Activated CD4-positive, alpha-beta T cell treated with anti-CD3 and anti-CD28 coated beads, Interleukin-2, amount 50 U/mL, for 1 hour (primary cell): Measurements from ENCODE around the gene SLC19A1.
"Not testable (repeated sequence)": the region's sequence is repeated elsewhere in the genome, so short reads cannot be mapped to it uniquely, and the experiment has no call there.

Source experiments
- DNase-seq: peaks from one replicate; pipeline ENCODE4 v3.0.0-alpha.2; 2020

The SLC19A1 gene

DNA sequence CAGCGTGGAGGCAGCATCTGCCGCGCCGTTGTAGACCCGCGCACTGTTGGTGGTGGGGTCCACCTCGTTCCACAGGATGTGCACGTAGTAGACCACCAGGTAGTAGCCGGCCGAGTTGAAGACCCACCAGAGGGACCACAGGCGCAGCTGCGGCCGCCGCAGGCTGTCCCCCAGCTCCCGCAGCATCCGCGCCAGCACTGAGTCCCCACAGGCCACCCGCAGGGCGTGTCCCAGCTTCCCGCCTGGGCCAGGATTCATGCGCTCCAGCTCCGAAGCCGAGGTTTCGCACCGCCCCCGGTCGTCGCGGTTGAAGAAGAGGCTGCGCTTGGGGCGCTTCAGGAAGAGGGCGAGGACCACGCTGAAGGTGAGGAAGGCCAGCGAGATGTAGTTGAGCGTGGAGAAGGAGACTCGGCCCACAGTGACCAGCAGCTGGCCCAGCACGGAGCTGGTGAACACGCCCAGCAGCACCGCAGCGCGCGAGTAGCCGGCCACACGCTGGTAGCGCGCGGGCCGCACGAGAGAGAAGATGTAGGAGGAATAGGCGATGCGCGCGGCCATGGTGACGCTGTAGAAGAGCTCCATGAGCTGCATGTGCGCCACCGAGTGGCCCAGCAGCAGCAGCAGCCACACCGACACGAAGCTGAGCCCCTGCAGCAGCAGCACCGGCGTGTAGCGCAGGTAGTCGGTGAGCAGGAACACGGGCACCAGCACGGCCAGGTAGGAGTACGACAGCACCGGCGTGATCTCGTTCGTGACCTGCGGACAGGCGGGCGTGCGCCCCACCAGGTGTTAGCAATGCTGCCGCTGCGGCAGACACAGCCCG lies 10.6 kb downstream of the SLC19A1 start:
- no peak for DNase-seq

- DNase-seq, result not testable (repeated sequence)
These were observed 11.2 kb downstream of the SLC19A1 start for GRCh38 chr21:45531114-45531392.

DNA sequence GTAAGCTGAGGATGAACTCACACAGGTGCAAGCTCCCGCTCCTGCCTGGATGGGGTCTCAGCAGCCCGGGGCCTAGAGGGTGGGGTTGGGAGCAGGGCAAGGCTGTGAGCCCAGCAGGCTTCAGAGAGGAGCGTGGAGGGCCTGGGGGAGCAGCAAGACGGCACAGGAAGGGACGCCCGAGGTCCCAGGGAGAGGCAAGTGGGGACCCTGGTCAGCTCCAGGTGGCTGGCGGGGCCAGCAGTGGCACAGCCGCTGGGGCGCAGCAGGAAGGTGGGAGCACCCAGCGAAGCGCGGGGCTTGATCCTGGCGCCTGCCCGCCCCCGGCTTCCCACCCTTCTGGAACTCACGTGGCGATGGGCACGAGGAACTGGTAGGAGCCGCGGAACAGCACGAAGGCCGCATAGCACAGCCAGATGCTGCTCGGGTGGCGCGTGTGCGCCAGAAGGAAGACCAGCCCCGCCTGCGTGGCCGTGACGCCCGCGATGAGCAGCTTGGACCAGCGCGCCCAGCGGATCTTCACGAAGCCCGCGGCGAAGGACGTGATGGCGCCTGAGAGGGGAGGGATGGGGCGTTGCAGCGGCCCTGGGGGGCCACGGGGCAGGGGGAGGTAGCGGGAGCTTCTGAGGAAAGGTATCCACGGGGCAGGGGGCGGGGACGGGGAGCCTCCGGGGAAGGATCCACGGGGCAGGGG lies 11.7 kb downstream of the SLC19A1 start:
- no peak for DNase-seq

GRCh38 chr21:45529785-45530422 lies 12.3 kb downstream of the SLC19A1 start:
- DNase-seq, result no peak

DNA sequence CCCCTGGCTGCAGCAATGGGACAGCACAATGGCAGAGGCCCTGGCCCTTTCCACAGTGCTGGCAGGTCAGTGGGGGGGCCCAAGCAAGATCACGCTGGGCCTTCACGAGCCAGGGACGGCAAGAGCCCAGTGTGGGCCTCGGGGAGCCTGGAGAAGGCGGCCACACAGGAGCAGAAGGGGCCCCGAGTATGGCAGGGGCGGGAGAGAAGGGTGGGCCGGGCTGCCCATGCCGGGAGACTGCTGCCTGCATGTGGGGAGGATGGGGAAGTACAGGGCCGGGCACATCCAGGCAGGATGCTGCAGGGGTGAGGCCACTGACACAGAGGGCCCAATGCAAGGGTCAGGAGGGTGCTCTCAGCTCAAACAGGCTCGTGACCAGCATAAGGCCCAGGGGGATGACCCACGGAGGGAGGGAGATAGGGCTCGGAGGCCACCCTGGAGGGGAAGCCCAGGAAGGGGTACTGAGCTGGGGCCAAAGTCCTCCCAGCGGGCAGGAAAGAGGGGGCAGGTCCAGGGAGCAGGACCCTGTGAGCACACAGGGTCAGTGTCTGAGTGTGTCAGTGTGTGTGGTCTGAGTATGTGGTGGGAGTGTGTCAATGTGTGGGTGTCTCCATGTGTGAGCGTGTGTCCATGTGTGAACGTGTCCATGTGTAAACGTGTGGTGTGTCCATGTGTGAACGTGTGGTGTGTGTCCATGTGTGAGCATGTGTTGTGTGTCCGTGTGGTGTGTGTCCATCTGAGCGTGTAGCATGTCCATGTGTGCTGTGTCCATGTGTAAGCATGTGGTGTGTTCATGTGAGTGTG lies 13.1 kb downstream of the SLC19A1 start:
- no peak for DNase-seq

DNA sequence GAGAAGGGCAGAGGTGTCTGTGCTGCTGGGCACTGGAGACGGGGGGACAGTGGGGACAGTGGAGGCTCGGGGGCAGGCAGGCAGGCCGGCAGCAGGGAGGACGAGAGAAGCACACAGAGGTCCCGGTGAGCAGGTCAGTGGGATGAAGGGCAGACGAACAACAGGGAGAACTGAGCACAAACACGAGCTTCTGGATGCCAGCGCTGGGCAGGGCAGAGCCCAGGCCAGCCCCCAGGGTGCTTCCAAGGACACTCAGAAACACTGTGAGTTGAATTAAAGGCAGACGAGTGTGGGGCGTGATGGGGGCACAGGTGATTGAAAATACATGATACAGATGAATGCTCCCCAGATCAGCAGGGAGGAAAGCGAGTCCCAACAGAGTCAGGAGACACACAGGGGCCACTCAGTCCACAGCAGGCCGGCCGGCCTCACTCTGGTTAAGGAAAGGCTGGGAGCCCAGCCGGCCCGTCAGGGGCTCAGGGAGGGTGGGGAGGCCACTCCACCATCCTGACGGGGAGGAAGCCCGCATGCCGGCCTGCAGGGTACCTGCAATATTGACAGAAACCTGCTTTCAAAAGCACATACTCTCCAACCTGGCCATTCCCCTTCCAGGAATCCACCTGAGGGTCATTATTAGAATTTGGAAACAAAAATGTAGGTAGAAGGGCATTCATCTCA lies 14.1 kb downstream of the SLC19A1 start:
- no peak for DNase-seq

- not testable (repeated sequence) for DNase-seq
These were observed 14.9 kb downstream of the SLC19A1 start for GRCh38 chr21:45527151-45527999.

- DNase-seq, result no peak
These were observed 16.3 kb downstream of the SLC19A1 start for GRCh38 chr21:45525910-45526306.

- DNase-seq, result no peak
These were observed 16.9 kb downstream of the SLC19A1 start for GRCh38 chr21:45525153-45525909.

DNA sequence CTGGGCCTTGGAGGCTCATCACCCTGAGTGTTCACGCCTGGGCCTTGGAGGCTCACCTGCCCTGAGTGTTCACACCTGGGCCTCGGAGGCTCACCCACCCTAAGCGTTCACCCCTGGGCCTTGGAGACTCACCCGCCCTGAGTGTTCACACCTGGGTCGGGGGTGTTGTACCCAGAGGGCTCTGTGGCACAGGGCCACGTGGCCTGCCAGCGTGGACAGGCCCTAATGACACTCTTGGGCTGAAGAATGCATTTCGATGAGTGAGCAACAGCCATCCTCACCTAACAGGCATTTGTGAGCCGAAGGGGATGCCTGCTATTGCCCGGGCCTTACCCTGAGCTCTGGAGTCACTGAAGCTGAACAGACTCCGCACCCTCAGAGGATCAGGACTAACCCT lies 17.5 kb downstream of the SLC19A1 start:
- no peak for DNase-seq

GRCh38 chr21:45523411-45524101 lies 18.7 kb downstream of the SLC19A1 start:
- DNase-seq, result no peak

DNA sequence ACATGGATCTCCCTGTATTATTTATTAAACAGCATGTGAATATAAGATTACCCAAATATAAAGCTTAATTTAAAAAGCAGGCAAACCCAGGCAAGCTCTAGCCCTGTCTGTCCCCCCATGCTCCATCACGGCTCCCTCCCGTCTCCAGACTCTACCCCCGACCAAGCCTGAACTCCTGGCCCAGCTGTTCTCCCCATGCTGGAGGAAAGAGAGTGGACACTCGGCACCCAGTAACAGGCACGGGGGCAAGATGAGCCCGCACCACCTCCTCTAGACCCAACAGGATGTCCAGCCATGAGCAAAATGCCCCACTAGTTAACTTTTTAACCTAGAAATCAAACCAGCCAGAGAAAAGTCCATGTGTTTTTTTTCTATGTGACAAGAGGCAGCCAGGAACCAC lies 19.3 kb downstream of the SLC19A1 start:
- DNase-seq, result no peak

GRCh38 chr21:45522381-45522780 lies 19.9 kb downstream of the SLC19A1 start:
- DNase-seq, result no peak

- DNase-seq, result no peak
These were observed 21.0 kb downstream of the SLC19A1 start for GRCh38 chr21:45521241-45521640.

DNA sequence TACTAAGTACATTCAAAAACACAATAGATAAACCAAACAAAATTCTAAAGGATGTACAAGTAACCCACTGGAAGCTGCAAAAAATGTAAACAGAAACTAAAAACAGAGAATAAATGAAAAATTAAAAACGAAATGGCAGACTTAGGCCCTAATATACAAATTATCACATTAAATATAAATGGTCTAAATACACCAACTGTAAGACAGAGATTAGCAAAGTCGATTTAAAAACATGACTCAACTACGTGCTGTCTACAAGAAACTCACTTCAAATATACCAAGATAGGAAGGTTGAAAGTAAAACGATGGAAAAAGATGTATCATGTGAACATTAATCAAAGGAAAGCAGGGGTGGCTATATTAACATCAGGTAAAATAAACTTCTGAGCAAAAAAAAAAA lies 23.1 kb downstream of the SLC19A1 start:
- no peak for DNase-seq

- DNase-seq, result no peak
These were observed 23.5 kb downstream of the SLC19A1 start for GRCh38 chr21:45518742-45519141.

DNA sequence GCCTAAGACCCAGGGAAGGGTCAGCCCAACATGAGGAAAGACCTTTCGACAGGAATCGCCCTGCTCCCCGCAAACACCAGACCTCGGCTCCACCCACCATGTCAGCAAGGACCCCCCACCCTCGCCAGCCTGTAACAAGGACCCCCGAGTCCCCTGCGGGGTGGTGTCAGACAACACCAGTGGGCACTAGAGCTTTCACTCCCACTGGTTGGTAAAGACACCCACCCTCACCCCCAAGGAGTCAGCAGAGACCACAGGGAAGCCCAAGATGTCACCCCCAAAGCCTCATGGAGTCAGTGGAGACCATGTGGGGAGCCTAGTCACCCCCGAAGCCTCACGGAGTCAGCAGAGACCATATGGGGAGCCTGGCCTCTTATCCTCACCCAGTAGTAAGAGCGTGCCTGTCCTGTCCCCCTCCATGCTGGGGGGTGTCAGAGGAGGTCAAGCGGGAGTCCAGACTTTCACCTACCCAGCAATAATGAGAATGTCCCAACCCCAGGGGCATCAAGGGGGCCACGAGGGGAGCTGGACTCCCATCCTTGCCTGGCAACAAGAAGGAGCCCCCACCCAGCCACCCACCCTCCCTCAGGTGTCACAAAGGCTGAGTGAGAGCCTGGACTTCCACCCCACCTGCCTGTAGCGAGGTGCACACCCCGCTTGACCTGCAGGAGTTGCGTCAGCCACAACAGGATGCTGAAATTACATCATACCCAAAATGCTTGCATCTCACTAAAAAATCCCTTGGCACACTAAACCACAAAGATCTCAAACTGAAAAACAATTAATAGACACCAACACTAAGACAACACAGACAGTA lies 24.8 kb downstream of the SLC19A1 start:
- no peak for DNase-seq

DNA sequence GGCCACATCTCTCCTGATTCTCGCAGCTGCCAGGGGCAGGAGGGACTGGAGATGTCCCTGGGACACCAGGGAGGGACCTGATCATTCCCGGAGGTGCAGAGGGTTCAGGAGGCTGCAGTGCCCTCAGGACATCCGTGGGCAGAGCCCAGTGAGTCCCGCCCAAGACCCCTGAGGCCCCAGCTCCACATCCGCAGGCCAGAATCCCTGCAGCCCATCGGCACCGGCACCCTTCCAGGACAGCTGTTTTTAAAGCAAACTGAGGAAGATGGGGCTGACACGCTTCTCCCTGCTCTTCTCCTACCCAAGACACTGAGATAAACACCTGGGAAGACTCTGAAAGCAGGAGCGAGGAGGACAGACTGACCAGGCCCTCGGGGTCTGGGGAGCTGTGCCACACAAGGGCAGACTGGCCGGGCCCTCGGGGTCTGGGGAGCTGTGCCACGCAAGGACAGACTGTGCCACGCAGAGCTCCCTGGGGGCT lies 25.5 kb downstream of the SLC19A1 start:
- DNase-seq, result no peak

DNA sequence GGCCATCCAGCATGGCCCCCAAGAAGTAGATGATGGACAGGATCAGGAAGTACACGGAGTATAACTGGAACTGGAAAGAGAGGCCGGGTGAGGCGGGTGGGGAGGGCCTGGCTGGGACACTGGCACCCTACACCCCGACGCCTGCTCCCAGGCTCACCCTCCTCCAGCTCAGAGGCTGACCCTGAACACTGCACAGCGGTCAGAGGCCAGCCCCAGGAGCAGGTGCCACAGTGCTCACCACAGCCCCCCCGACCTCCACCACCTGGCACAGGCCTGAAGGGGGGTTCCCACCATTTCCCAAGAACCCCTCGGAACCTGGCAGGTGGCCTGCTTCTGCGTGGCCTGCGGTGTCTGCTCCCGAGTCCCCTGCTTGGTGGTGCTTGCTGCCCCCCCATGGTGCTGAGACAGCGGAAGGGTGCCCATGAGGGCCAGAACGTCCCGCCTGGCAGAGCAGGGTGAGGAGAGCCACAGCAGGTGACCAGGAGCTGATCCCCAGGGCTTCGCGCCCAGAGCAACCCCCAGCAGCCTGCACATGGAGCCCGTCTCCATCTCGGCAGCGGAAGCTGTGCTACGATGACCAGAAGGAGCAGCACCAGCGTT lies 26.1 kb downstream of the SLC19A1 start:
- no peak for DNase-seq
